Lung (tissue), 12 donors: ENCODE results near the gene KRT20. TPM values are rescaled to one million over a fixed set of nuclear protein-coding genes. Genes with fewer than 3 reads are reported as not detected.
A peak's percentile ranks its signal among the peaks of the same experiment; 100 is the strongest.

Source experiments
- ATAC-seq: fragments of 200-7000 bp; cut with Tn5 transposase; one replicate; pipeline ENCODE4 v1.9.1; 2020; ENCODE audit warnings: moderate number of reproducible peaks; ENCODE audit not compliant: insufficient read depth, low FRiP score
- DNase-seq, 3 donors: peaks; one replicate each; pipeline ENCODE4 v3.0.0-alpha.2; 2013 to 2017
- H3K27ac ChIP-seq, 2 donors: one replicate each; pipeline ENCODE4 v1.5.1; 2013; ENCODE audit warnings: mild to moderate bottlenecking in 2 of 2, moderate library complexity in 2 of 2, control low read depth in 1 of 2, inconsistent platforms in 1 of 2, low read depth in 1 of 2, low read length in 1 of 2
- H3K27me3 ChIP-seq, 3 donors: one replicate each; pipeline ENCODE4 v1.5.1; 2013; ENCODE audit warnings: low read length in 2 of 3; ENCODE audit not compliant: control insufficient read depth in 3 of 3, insufficient read depth in 3 of 3
- H3K36me3 ChIP-seq, 4 donors: one replicate each; pipeline ENCODE4 v1.5.1; 2013; ENCODE audit warnings: low read length in 4 of 4, mild to moderate bottlenecking in 1 of 4, moderate library complexity in 1 of 4; ENCODE audit not compliant: control insufficient read depth in 4 of 4, insufficient read depth in 4 of 4
- H3K4me1 ChIP-seq, 5 donors: one replicate each; pipeline ENCODE4 v1.5.1; 2013; ENCODE audit warnings: low read length in 5 of 5, mild to moderate bottlenecking in 2 of 5, moderate library complexity in 1 of 5; ENCODE audit not compliant: control insufficient read depth in 5 of 5, insufficient read depth in 5 of 5
- H3K4me3 ChIP-seq: one replicate; pipeline ENCODE4 v1.5.1; 2013; ENCODE audit warnings: mild to moderate bottlenecking, control low read depth, moderate library complexity
- H3K9ac ChIP-seq, 2 donors: one replicate each; pipeline ENCODE4 v1.5.1; 2013; ENCODE audit warnings: low read length in 2 of 2, control low read depth in 1 of 2; ENCODE audit not compliant: insufficient read depth in 1 of 2
- H3K9me3 ChIP-seq, 4 donors: one replicate each; pipeline ENCODE4 v1.5.1; 2013; ENCODE audit warnings: low read length in 3 of 4, mild to moderate bottlenecking in 1 of 4, moderate library complexity in 1 of 4; ENCODE audit not compliant: control insufficient read depth in 4 of 4, insufficient read depth in 3 of 4
- CTCF ChIP-seq: IDR thresholded peaks from 2 replicates; pipeline ENCODE4 v1.5.1; 2012; ENCODE audit warnings: mild to moderate bottlenecking; ENCODE audit errors: control extremely low read depth, extremely low read depth
- WGBS, 2 donors: extraction: QIAGEN DNeasy Blood & Tissue Kit; methylation state at CpG; one replicate each; pipeline ENCODE4 v1.1.7; 2013; 5-methylcytosine and 5-hydroxymethylcytosine counted together
- polyA plus RNA-seq, 2 donors: library from polyadenylated mRNA; stranded (reverse); fragments of 200-250 nt; gene quantifications; one replicate each; pipeline ENCODE4 v1.2.1, GENCODE V29; 2013
- total RNA-seq, 2 donors: library from RNA; depleted of rRNA in 1 of 2; stranded (reverse); fragments of >200 nt in 1 of 2; gene quantifications; one replicate each; pipeline ENCODE4 v1.2.1, GENCODE V29; 2014 to 2021
- donor health status: control.
- donor health status: control.
- donor health status: Bipolar disorder and iron deficiency.
- donor health status: healthy.
- donor health status: DM: yes; HTN: yes; CAD: no.

KRT20 gene
- total and polyA plus RNA-seq, 4 donors: 0.24 to 0.31 TPM; not detected in 2

GRCh38 chr17:40828454-40829044 lies 56.5 kb downstream of the KRT20 start:
- Histone ChIP-seq H3K4me1 (peaks cover 0 to 2% (median 0%) of the 10 kb centered on the region in 5 donors), H3K9ac (no peak overlapping the region), H3K27ac (peak overlapping the region in 1 of 2 donors; percentile 56), H3K27me3 (no peaks in the 10 kb centered on the region), H3K36me3 (no peaks in the 10 kb centered on the region), H3K9me3 (no peaks in the 10 kb centered on the region), H3K4me3 (no peak overlapping the region)
- TF ChIP-seq CTCF: no peak
- 82 to 95% methylated on average over 4 of the region's 4 CpGs for WGBS, 2 donors
- DNase-seq (no peak), ATAC-seq (no peak)

GRCh38 chr17:40827746-40828453 lies 57.1 kb downstream of the KRT20 start:
- no peak overlapping the region for H3K4me3 ChIP-seq
- H3K4me1 ChIP-seq: no peaks in the 10 kb centered on the region
- H3K36me3 ChIP-seq: no peaks in the 10 kb centered on the region
- no peaks in the 10 kb centered on the region for H3K9me3 ChIP-seq
- no peaks in the 10 kb centered on the region for H3K27me3 ChIP-seq
- WGBS, 2 donors: 74 to 77% methylated on average over 7 of the region's 7 CpGs
- ATAC-seq (no peak), DNase-seq (no peak)
- no peak overlapping the region for H3K27ac ChIP-seq
- no peak overlapping the region for H3K9ac ChIP-seq
- TF ChIP-seq CTCF: no peak

Other genes with a start within 250 kb of the KRT20 start
- 100 to 1,000 TPM in 1 of 2 donors, 10 to 100 TPM in 1; 76.4 to 137 TPM for gene SMARCE1, start 237.4 kb downstream of the KRT20 start, total RNA-seq
- gene SMARCE1, start 237.4 kb downstream of the KRT20 start, polyA plus RNA-seq: 10 to 100 TPM; 55.2 to 58.1 TPM
- gene KRT222, start 220.1 kb downstream of the KRT20 start, total RNA-seq: under 1 TPM in 1 of 2 donors, not detected in 1; 0.18 TPM
- gene KRT222, start 220.1 kb downstream of the KRT20 start, polyA plus RNA-seq: under 1 TPM; 0.10 to 0.26 TPM
- gene KRT24, start 181.5 kb downstream of the KRT20 start, total RNA-seq: not detected
- gene KRT24, start 181.5 kb downstream of the KRT20 start, polyA plus RNA-seq: under 1 TPM; 0.05 to 0.08 TPM
- not detected for gene KRT25, start 129.9 kb downstream of the KRT20 start, total RNA-seq
- not detected for gene KRT25, start 129.9 kb downstream of the KRT20 start, polyA plus RNA-seq
- gene KRT26, start 113.0 kb downstream of the KRT20 start, total RNA-seq: not detected
- gene KRT26, start 113.0 kb downstream of the KRT20 start, polyA plus RNA-seq: not detected
- under 1 TPM; 0.14 to 0.71 TPM for gene KRT27, start 102.7 kb downstream of the KRT20 start, total RNA-seq
- gene KRT27, start 102.7 kb downstream of the KRT20 start, polyA plus RNA-seq: 1 to 10 TPM in 1 of 2 donors, under 1 TPM in 1; 0.39 to 1.5 TPM
- not detected for gene KRT28, start 85.3 kb downstream of the KRT20 start, total RNA-seq
- gene KRT28, start 85.3 kb downstream of the KRT20 start, polyA plus RNA-seq: not detected
- 10 to 100 TPM in 1 of 2 donors, 1 to 10 TPM in 1; 4.6 to 34.7 TPM for gene KRT10, start 62.6 kb downstream of the KRT20 start, total RNA-seq
- gene KRT10, start 62.6 kb downstream of the KRT20 start, polyA plus RNA-seq: 10 to 100 TPM; 21.0 to 60.6 TPM
- gene KRT12, start 18.0 kb downstream of the KRT20 start, total RNA-seq: not detected
- not detected for gene KRT12, start 18.0 kb downstream of the KRT20 start, polyA plus RNA-seq
- 1 to 10 TPM; 1.3 to 2.0 TPM for gene KRT23, start 52.4 kb upstream of the KRT20 start, total RNA-seq
- gene KRT23, start 52.4 kb upstream of the KRT20 start, polyA plus RNA-seq: 1 to 10 TPM; 1.9 to 9.4 TPM
- not detected for gene KRT39, start 81.7 kb upstream of the KRT20 start, total RNA-seq
- gene KRT39, start 81.7 kb upstream of the KRT20 start, polyA plus RNA-seq: not detected
- not detected for gene KRT40, start 99.1 kb upstream of the KRT20 start, total RNA-seq
- gene KRT40, start 99.1 kb upstream of the KRT20 start, polyA plus RNA-seq: under 1 TPM; 0.09 to 0.31 TPM
- gene KRTAP3-3, start 108.9 kb upstream of the KRT20 start, total RNA-seq: not detected
- gene KRTAP3-3, start 108.9 kb upstream of the KRT20 start, polyA plus RNA-seq: not detected
- not detected for gene KRTAP3-2, start 114.7 kb upstream of the KRT20 start, total RNA-seq
- gene KRTAP3-2, start 114.7 kb upstream of the KRT20 start, polyA plus RNA-seq: under 1 TPM in 1 of 2 donors, not detected in 1; 0.94 TPM
- not detected for gene KRTAP3-1, start 123.9 kb upstream of the KRT20 start, total RNA-seq
- gene KRTAP3-1, start 123.9 kb upstream of the KRT20 start, polyA plus RNA-seq: not detected
- gene KRTAP1-5, start 142.0 kb upstream of the KRT20 start, total RNA-seq: not detected
- gene KRTAP1-5, start 142.0 kb upstream of the KRT20 start, polyA plus RNA-seq: not detected
- gene KRTAP1-4, start 145.0 kb upstream of the KRT20 start, total RNA-seq: not detected
- not detected for gene KRTAP1-4, start 145.0 kb upstream of the KRT20 start, polyA plus RNA-seq
- gene KRTAP1-3, start 149.6 kb upstream of the KRT20 start, total RNA-seq: not detected
- gene KRTAP1-3, start 149.6 kb upstream of the KRT20 start, polyA plus RNA-seq: not detected
- not detected for gene KRTAP1-1, start 156.2 kb upstream of the KRT20 start, total RNA-seq
- gene KRTAP1-1, start 156.2 kb upstream of the KRT20 start, polyA plus RNA-seq: not detected
- not detected for gene KRTAP2-1, start 162.1 kb upstream of the KRT20 start, total RNA-seq
- not detected for gene KRTAP2-1, start 162.1 kb upstream of the KRT20 start, polyA plus RNA-seq
- not detected for gene KRTAP2-2, start 170.0 kb upstream of the KRT20 start, total RNA-seq
- gene KRTAP2-2, start 170.0 kb upstream of the KRT20 start, polyA plus RNA-seq: not detected
- gene KRTAP2-3, start 174.9 kb upstream of the KRT20 start, total RNA-seq: not detected
- not detected for gene KRTAP2-3, start 174.9 kb upstream of the KRT20 start, polyA plus RNA-seq
- not detected for gene KRTAP2-4, start 180.6 kb upstream of the KRT20 start, total RNA-seq
- not detected for gene KRTAP2-4, start 180.6 kb upstream of the KRT20 start, polyA plus RNA-seq
- gene KRTAP4-7, start 198.9 kb upstream of the KRT20 start, total RNA-seq: not detected
- gene KRTAP4-7, start 198.9 kb upstream of the KRT20 start, polyA plus RNA-seq: not detected
- gene KRTAP4-8, start 212.9 kb upstream of the KRT20 start, total RNA-seq: not detected
- gene KRTAP4-8, start 212.9 kb upstream of the KRT20 start, polyA plus RNA-seq: not detected
- gene KRTAP4-16, start 217.0 kb upstream of the KRT20 start, total RNA-seq: not detected
- gene KRTAP4-16, start 217.0 kb upstream of the KRT20 start, polyA plus RNA-seq: not detected
- not detected for gene KRTAP4-9, start 220.1 kb upstream of the KRT20 start, total RNA-seq
- not detected for gene KRTAP4-9, start 220.1 kb upstream of the KRT20 start, polyA plus RNA-seq
- under 1 TPM in 1 of 2 donors, not detected in 1; 0.34 TPM for gene KRTAP4-11, start 233.1 kb upstream of the KRT20 start, total RNA-seq
- gene KRTAP4-11, start 233.1 kb upstream of the KRT20 start, polyA plus RNA-seq: not detected
- gene KRTAP4-12, start 238.9 kb upstream of the KRT20 start, total RNA-seq: not detected
- gene KRTAP4-12, start 238.9 kb upstream of the KRT20 start, polyA plus RNA-seq: not detected